ENCODE results near the gene PIK3R1.

PIK3R1 gene

DNA sequence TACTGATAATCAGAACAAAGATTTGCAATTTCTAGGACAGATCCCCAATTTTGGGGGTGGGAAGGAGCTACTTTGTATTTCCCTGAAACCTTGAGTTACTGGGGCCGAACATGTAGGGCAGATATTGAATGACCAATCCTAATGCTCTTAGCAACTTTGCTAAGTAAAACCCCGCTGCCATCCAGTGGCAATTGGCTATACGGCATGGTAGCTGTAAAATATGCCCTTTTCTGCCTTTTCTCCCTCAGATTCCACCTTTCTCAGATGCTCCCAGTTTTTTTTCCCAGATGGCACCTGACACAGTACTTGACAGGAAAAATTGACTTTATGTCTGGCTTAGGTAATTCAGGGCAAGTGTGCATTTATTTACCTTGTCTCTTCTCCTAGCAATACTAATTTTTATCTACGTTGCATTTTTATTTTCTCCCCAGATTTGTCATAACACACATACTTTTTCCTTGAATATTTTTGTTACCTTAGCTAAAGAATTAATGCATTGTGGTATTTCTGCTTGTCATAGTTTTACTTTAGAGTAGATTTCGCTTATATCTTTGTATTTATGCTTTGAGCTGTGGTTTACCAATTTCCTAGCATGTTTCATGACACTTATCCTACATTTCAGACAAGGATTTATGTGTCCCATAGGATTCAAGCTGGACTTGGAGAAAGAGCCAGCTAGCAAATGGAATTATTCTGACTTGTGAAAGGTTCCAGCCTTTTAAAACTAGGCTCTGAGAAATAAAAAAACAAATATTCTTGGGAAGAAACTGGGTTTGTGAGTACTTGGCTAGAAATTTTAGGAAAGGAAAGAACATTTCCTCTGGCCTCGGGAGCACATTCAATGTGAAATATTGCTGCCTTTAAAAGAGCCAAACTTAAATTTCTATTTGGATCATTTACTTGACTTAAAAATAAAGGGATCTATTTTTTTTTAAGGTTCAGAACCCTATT is 37.4 kb downstream of the PIK3R1 start:
- DNase-seq (ENCODE audit: low spot score) = peak; percentile 77

DNA sequence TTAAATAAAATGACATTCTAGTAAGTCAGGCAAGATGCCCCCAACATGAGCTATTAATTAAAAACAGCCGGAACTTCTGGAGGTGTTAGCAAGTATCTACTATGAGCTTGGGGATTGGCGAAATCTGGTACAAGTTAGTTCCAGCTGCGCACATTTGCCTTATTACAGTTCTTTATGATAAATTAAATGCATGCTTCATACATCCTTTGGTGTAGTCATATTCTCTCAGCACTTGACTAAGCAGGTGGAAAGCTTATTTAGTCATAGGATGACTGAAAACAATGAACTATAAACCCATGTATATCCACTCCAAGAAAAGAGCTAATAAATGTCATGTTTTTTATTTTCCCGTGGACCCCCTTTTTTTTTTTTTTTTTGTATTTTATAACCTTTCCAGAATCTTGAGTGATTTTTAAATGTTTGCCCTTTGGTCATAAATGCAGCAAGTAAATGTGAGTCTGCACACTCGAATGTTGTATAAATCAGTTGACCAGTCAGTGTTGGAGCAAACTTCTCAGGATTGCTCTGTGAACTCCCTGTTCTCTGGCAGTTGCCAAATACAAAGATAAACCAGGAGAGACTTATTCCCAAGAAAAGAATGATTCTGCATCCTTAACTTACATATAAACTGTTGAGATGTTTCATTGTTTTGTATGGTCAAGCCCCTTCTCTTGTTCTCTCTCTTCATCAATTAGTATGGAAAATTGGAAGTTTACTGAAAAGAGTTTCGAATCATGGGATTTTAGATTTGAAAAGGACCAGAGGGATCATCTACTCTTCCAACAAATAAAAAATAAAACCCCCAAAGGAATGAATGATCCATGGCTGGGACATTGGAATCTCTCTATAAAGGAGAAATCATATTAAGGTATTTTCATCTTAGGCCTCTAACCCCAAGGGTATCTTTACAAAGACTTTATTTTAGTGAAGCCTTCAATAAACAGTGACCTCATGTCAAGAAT is 38.3 kb downstream of the PIK3R1 start:
- DNase-seq (ENCODE audit: low spot score) = no peak

DNA sequence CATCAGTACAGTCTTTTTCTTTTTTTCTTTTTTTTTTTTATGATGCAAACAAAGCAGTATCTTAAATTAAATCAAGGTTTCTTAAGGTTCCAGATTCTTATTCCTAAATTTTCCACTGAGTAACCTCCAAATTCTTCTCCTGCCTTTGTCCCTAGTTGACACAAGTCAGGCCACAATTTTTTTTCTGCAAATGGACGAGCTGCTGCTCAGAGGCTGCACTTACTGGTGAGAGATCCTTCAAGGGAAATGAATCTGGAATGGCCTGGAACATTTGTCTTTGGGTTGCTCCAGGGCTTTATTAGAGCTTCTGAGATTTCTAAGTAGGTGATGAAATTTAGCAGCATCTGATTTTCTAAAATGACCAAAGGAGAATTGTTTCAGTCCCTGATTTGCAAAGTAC is 39.3 kb downstream of the PIK3R1 start:
- DNase-seq (ENCODE audit: low spot score) = no peak

DNA sequence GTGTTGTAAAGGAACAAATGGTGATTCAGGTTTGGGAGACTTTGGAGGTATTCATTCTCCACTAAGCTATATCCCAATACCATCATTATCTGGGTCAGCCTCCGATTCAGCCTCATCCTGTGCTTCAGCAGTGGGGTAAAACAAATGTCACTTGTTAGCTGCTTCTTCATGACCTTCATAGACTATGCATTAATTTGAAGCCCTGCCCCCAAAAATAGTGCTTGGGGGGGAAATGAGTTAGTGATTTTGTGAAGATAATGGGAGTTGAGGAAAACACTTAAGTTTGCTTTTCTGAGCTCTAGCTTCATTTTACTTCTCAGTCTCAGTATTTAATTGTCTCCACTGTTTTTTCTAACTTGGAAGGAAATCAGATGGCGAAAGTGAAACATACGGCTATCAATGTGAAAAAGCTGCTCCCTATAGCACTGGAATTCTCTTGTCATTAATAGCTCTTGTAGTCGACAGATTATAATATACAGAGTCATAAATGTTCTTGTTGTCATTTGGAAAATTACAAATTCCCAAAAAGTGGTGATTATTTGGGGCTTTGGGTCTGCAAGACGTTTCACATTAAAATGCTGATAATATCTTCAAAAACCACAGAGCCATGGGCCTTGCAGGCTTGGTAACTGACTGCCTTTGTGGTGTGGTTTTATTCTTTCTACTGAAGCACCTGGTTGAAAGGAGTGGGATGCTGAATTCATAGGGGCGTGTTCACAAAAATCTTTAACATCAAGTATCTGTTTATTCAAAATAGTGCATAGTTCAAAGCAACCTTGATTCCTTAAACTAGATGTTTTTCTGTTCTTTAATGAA is 40.0 kb downstream of the PIK3R1 start:
- DNase-seq (ENCODE audit: low spot score) = no peak

DNA sequence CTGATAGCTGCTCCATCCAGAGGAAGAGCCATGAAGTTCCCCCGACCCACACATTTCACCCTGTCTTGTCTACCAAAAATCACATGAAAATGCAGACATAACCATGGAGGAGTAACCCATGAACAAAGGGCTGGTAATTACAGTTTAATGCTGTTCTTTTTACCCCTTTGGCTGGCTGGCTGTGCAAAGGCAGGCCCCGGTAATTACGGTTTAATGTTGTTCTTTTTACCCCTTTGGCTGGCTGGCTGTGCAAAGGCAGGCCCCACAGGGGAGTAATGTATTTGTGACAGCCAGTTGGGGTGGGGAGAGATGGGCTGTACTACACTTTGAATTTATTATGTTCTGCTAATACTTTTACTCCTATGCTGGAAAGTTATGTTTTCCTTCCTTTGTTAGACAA is 41.7 kb downstream of the PIK3R1 start:
- DNase-seq (ENCODE audit: low spot score) = no peak

DNA sequence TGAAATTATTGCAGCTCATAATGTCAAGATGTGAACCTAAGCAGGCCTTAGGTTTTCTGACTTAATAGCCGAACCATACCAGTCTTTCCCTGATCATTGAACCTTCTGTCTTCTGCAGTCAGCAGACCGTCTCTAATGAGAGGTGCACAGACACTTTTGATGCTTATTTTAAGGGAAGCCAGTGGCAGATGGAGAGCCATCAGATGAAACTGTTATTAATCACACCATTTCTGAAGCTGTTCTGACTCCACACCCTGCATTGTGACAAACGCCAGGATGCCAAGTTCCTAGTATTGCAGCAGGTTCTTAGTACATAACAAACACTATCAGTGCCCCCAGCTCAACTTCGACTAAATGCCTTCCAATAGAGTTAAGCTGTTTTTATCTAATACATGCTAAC is 43.0 kb downstream of the PIK3R1 start:
- DNase-seq (ENCODE audit: low spot score) = no peak

DNA sequence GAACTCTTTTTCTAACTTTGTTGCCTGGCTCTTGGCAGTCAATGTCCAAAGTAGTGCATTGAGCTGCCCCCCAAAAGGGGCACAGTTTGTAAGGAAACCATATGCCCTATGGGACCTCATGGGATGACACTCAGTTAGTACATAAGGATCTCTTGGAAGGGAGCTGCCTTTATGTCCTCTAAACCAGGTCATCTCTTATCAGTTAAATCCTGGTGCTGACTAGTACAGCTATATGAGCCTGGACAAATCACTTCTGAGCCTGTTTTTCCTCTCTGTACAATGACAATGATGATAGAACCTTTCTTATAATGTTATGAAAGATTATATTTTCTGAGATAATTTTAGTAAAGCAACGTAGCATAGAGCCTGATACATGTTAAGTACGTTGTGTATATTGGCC is 44.1 kb downstream of the PIK3R1 start:
- no peak for DNase-seq (ENCODE audit: low spot score)

DNA sequence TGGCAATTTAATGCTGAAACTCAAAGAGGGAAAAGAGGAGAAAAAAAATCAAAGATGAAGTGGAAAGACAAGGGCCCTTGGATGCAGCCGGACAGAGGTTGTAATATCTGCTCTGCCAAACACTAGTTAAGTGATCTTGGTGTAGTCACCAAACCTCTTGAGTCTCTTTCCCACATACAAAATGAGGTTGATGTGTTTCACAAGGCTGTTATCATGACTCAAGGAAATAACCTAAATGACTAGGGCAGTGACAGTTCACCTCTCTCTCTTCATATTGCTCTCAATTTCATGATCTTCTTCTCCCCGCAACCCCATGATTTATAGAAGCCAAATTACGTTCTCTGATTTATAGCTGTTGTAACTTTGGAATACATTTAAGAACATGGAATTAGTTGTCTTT is 44.9 kb downstream of the PIK3R1 start:
- no peak for DNase-seq (ENCODE audit: low spot score)

DNA sequence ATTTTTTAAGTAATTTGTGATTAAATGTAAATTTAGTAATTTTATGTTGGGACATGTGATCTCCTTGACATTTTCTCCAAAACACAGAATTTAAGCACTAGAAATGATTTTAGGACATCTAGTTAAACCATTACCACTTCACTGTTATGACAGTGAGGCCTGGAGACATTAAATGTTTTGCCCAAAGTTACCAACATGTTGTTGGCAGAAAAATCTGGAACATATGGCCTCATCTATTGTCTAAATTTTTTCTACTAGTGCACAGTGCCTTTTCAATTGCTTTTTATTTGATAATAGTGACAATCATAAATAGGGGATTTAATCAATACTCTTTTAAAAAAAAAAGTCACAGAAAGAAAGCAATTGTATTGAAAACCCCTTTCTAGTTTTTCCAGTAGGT is 45.6 kb downstream of the PIK3R1 start:
- DNase-seq (ENCODE audit: low spot score) = no peak

DNA sequence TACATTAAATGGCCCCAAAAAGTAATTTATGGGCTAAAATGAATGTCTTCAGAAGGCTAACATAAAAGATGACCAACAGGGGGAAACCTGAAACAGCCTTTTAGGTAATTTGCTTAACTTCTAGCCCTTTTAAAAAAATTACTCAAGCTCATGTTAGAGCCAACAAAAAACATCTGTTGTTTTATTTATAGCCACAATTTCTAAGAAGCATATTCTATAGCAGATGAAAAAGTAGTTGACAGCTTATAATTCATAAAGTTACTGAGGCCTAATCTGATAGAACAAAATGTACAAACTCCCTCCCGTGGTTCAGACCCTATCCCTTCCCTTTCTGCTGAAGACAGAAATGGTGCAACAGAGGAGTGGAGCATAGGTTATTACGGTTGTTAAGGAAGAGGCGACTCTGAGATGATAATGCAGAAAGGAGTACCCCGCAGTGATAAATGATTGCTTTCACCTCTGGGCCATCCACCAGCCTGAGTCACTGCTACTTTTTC is 46.1 kb downstream of the PIK3R1 start:
- no peak for DNase-seq (ENCODE audit: low spot score)

DNA sequence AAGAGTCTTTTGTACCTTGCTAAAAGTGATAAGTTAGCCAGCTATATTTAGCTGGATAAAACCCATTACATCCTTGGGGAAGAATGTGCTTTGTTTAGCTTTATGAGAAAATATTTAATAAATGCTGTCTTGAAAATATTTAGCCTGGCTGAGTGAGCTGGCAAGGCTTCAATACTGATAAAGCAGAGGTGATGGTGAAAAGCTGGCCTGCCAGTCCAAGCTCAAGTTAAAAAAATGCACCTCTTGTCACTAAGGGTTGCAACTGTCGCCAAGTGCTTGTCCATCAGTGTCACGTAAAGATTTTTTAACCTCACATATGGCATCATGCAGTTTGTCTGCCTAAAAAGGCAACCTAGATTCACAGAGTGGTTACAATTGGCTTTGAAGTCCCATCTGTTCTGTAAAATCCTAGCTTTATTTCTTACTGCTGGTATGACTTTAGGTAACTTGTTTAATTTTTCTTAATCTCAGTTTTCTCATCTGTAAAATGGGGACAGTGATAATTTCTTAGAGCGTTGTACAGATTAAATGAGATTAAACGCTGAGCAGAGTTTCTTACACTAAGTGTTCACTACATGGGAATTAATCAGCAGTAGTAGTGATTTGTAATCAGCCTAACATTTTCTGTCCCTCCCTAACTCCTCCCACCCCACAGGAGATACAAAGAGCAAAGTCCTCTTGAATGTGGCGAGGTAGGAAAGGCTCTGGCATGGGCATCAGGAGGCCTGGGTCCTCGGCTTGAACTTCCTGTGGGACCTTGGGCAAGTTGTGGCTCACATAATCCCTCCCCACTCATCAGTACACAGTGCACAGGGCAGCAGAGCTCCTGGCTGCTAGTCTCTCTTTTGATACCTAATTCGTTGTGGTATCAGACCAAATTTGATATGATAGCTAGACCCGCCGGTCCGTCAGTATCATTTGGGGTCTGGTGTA is 48.7 kb downstream of the PIK3R1 start:
- DNase-seq (ENCODE audit: low spot score) = peak; percentile 23

DNA sequence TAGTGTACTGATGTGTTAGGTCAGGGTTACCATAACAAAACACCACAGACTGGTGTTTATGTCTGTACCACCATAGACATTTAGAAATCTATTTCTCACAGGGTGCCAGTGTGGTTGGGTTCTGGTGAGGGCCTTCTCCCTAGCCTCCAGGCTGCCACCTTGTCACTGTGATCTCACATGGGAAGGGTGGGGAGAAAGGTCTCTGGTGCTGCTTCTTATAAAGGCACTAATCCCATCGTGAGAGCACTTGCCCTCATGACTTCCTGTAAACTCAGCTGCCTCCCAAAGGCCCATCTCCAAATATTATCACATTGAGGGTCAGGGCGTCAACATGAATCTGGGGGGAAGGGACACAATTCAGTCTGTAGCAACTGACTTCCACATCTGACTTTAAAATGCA is 49.8 kb downstream of the PIK3R1 start:
- DNase-seq (ENCODE audit: low spot score) = no peak

DNA sequence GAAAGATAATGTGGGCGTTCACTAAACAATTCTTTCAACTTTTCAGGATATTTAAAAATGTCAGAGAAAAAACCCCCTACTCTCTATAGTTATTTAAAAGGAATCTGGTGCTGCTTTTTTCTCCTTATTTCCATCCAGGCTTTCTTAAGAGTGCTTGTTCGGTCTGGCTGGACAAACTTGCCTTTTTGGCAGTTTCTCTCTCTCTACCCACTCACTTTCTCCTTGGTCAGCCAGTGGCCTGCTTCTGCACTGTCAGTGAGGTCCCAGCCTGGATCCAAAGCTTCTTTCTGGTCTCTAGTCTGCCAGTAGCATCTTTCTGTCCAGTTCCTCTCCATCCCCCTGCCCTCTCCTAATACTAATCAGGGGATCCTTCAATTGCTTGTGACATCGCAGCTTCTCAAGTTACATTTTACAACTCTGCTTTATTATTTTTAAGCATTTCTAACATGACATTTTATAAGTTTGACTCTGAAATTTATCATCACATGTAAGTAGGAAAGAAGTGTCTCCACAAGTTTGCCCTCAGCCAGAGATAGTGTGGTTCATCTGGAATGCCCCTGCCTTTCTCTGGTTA is 50.4 kb downstream of the PIK3R1 start:
- peak; percentile 47 for DNase-seq (ENCODE audit: low spot score)

DNA sequence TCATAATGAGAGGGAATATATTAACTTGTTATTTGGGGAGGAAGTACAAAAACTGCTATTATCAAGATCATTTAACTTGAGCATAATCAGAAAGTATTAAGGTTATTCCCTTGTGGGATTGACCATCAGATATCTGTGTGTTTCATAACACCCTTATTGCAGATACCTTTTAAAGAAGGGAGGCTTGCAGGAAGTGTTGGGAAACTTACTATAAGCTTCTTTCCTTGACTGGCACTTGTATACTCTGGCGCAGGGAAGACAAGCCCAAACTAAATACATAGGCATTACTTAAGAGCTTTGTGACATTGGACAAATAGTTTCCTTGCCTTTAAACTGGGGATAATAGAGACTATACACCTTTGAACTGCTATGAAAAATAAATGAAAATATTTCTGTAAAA is 50.9 kb downstream of the PIK3R1 start:
- no peak for DNase-seq (ENCODE audit: low spot score)

DNA sequence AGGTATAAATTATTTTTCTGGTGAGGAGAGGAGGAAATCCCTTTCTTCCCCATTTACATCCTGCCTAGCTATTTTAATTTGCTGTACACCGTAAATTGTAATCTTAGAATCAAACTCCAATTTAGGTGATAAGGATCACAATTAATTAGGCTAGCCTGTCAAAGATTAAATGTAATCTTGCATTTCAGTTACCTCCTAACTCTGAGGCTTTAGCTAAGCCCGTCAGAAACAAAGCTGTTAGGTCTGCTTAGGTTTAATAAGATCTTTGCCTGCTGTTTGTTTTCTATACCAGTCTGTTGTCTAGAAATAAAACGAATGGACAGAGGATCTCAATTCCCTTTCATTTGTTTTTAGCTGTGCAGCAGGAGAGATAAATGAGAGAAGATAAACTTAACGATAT is 51.5 kb downstream of the PIK3R1 start:
- no peak for DNase-seq (ENCODE audit: low spot score)

DNA sequence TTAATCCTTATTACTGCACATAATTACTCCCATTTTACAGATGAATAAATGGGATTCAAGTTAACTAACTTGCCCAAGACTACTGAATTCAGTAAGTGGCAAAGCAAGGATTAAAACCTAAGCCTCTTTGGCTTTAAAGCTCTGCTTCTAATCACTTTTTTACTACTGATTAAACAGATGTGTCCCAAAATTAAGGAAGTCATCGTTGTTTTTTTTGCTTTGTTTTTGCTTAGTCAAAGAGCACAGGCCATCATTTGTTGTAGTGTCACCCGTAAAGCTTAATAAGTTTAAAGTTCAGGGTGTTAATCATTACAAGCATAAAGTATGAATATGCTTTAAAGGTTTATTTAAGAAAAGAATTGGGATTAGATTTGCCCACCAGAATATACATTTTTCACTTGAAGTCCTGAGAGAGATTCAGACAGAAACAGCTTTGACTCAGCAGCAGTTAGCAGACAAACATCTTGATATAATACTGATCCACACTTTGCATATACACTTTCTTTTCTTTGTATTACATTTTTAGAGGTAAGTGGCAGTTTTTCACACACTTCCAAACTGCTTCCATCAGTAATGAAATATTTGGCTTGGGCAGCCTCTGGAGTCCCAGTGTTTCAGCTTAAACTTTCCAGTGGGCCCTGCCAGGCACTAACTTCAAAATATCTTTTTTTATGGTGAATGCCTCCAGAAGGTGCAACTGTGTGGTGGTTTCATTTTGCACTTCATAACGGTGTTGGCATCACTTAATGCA is 52.7 kb downstream of the PIK3R1 start:
- DNase-seq (ENCODE audit: low spot score) = no peak

DNA sequence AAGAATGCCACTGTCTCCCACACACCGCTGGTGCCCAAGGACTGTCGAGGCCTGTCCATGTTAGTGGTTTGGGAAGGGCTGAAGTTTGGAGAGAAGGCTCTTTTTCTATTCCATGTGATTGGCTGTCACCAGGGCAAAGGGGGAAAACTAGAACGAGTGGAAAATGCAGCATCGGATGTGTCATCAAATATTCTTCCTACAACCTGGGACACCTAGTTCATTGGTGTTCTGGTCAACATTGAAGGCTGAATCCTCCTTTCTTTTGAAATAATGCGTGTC is 53.2 kb downstream of the PIK3R1 start:
- no peak for DNase-seq (ENCODE audit: low spot score)

DNA sequence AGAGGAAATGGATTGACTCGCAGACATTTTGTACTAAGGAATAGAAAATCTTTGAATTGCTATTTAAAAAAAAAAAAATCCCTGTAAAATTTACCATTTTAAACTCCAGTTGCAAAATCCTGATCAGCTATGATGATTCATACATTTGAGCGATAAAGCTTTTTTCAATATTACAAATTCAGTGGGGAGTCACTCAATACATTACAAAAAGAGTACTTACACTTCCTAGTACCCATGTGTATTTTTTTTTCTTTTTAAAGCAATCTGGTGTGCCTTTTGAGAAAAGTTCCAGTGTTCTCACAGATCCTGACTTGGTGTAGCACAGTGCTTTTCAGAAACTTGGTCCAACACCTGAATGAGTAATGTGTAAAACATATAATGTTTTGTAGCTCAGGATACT is 54.3 kb downstream of the PIK3R1 start:
- DNase-seq (ENCODE audit: low spot score) = no peak

DNA sequence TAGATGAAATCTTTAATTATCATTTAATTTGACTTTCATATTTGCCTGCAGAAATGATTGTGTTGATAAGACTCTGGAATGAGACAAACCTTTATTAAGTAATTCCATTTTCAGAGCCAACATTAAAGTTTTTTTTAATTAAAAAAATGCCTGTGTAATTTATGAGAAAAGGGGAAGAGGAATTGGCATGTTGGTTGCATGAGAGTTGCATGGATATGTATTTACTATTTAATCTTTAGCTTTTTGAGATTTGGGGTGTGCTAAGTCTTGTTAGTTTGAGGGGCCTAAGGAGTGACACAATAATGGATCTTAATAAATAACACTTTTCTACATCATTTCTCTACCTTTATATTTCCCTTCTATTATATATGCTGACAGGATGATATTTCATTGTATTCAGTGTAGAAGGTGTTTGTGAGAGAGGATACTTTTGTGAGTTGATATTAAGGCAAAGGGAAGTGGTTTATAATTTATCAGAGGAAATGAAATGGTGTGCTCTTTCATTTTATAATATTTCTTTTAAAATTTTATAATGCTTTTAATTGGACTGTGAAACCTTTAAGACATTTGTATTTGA is 54.9 kb downstream of the PIK3R1 start:
- DNase-seq (ENCODE audit: low spot score) = no peak

DNA sequence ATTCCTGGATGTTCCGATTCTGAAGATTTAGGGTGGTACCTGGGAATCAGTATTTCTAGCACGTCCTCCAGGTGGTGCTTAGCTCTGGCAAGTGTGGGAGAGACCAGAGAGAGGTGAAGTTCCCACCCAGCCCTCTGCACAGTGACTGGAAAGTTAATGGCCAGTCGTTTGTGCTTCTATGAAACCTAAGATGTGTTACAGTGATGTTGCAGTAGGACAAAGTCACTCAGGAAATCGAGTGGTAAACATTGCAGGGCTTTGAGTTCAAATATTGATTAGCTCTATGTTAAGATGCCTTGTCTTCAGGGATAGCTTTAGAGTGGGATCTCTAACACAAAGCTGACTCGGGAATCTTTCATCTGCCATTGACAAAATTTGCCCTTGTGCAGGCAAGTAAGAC is 55.6 kb downstream of the PIK3R1 start:
- DNase-seq (ENCODE audit: low spot score) = no peak

Measured in AG20443 (cell line).